ENCODE results near the gene HAPLN2.
A peak's percentile ranks its signal among the peaks of the same experiment; 100 is the strongest.

Gene HAPLN2

DNA sequence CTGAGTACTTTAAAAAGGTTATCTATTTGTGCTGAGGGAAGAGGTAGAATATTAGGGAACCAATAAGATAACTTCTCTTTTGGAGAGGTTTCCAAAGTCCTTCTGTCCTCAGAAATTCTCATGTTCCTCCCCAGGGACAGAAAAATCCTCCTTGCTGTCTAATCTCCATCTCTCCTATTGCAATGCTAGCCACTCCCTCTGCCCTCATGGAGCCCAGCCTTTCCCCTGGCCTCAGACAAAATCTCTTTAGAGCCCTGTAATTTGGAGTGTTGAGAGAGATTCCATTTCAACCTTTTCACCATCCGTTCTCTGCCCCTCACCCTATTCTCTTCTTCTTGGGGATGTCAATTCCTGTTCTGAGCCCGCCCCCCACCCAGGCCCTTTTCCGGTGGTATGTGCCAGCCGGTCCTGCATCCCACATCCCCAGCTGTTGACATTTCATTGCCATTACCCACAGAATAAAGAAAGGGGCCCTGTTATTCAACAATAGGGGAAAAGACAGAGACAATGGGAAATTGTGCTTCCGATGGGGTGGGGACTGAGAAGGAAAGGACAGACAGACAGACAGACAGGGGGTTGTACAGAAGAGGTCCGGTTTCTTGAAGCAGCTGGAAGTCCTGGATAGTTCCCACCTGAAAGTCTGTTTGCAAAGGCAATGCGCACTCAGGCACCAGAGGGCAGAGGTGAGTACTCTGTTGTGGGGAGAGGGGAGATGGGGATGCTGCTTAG lies at the start of gene HAPLN2:
TSS of gene HAPLN2 (plus strand) at position 563 of the 729 bp plus-strand sequence. CDS start 4,076 bp downstream, outside the sequence.
- H3K9me3 Mint-ChIP-seq, result no peaks in the 10 kb centered on the region
- no peaks in the 10 kb centered on the region for H3K36me3 Mint-ChIP-seq (ENCODE audit: low read depth)
- no peak within 1 kb of the TSS for H3K4me3 Mint-ChIP-seq
- H3K4me1 Mint-ChIP-seq (ENCODE audit: low read depth), result no peaks in the 10 kb centered on the region
- DNase-seq, result no peak
- peaks cover 75% of the 10 kb centered on the region for H3K27me3 Mint-ChIP-seq
- H3K27ac Mint-ChIP-seq, result no peak within 1 kb of the TSS

GRCh38 chr1:156571261-156571852 lies 47.9 kb upstream of the HAPLN2 start:
- Mint-ChIP-seq H3K9me3 (no peaks in the 10 kb centered on the region), H3K27me3 (peaks cover 36% of the 10 kb centered on the region), H3K36me3 (ENCODE audit: low read depth) (peaks cover 5% of the 10 kb centered on the region), H3K4me1 (ENCODE audit: low read depth) (peaks cover 20% of the 10 kb centered on the region), H3K27ac (no peak overlapping the region), H3K4me3 (peak overlapping the region; percentile 89)
- no peak for DNase-seq

GRCh38 chr1:156571919-156572662 lies 47.1 kb upstream of the HAPLN2 start, which contains the start of gene IQGAP3:
Gene IQGAP3 (minus strand): TSS chr1:156572565. CDS start chr1:156572529, 36 bp downstream.
- H3K27me3 Mint-ChIP-seq, result peaks cover 36% of the 10 kb centered on the region
- peaks cover 5% of the 10 kb centered on the region for H3K36me3 Mint-ChIP-seq (ENCODE audit: low read depth)
- H3K4me1 Mint-ChIP-seq (ENCODE audit: low read depth), result peaks cover 20% of the 10 kb centered on the region
- H3K9me3 Mint-ChIP-seq, result no peaks in the 10 kb centered on the region
- DNase-seq, result peak; percentile 78
- H3K27ac Mint-ChIP-seq, result peak within 1 kb of the TSS; percentile 79
- H3K4me3 Mint-ChIP-seq, result peak within 1 kb of the TSS; percentile 89

GRCh38 chr1:156572663-156573018 lies 46.6 kb upstream of the HAPLN2 start:
- Mint-ChIP-seq H3K9me3 (no peaks in the 10 kb centered on the region), H3K4me3 (peak overlapping the region; percentile 89), H3K36me3 (ENCODE audit: low read depth) (peaks cover 5% of the 10 kb centered on the region), H3K4me1 (ENCODE audit: low read depth) (peaks cover 20% of the 10 kb centered on the region), H3K27ac (peak overlapping the region; percentile 79), H3K27me3 (peaks cover 36% of the 10 kb centered on the region)
- DNase-seq, result no peak

DNA sequence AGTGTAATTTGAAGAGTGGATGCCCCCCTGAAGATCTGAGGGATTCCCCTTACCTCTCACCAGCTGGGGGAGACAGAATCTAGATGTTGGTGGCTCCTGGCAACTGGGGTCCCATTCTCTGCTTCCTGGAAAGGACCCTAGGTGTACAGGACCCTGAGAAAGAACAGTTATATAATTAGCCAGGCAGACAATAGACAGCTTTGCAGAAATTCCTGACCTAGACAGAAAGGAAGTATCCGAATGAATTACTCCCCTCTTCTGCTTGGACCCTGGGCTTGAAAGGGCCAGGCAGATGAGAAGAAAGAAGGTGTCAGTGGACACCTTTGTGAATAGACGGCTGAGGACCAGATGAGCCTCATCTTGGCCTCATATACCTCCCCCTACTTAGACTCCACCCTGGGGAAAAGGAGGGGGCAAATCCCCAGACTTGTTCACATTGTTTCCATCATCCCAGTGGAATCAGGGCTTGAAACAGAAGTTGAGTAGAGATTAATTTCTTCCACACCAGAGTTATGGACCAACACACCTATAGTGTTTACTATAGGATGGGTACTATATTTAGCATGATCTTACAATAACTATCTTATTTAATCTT lies 45.1 kb upstream of the HAPLN2 start:
- Mint-ChIP-seq H3K27me3 (peaks cover 36% of the 10 kb centered on the region), H3K36me3 (ENCODE audit: low read depth) (peaks cover 5% of the 10 kb centered on the region), H3K4me3 (no peak overlapping the region), H3K9me3 (no peaks in the 10 kb centered on the region), H3K27ac (no peak overlapping the region), H3K4me1 (ENCODE audit: low read depth) (peaks cover 20% of the 10 kb centered on the region)
- DNase-seq, result no peak

DNA sequence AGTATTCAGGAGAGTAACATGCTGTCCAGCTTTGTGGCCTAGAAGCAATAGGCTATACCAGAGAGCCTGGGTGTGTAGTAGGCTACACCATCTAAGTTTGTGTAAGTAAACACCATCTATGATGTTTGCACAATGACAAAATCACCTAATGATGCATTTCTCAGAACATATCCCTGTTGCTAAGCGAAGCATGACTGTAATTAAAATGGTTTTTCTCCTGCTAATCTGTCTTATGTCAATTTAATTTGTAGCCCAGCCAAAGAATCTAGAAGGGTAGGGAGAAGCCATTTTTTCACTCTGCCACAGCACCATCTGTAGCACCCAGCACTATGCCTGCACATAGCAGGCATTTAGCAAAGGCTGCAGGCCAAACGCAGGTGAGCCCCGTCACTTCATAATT lies 41.7 kb upstream of the HAPLN2 start:
- no peak for DNase-seq
- H3K36me3 Mint-ChIP-seq (ENCODE audit: low read depth), result peaks cover 6% of the 10 kb centered on the region
- peaks cover 12% of the 10 kb centered on the region for H3K4me1 Mint-ChIP-seq (ENCODE audit: low read depth)
- H3K27ac Mint-ChIP-seq, result no peak overlapping the region
- no peak overlapping the region for H3K4me3 Mint-ChIP-seq
- peaks cover 16% of the 10 kb centered on the region for H3K27me3 Mint-ChIP-seq
- H3K9me3 Mint-ChIP-seq, result no peaks in the 10 kb centered on the region

DNA sequence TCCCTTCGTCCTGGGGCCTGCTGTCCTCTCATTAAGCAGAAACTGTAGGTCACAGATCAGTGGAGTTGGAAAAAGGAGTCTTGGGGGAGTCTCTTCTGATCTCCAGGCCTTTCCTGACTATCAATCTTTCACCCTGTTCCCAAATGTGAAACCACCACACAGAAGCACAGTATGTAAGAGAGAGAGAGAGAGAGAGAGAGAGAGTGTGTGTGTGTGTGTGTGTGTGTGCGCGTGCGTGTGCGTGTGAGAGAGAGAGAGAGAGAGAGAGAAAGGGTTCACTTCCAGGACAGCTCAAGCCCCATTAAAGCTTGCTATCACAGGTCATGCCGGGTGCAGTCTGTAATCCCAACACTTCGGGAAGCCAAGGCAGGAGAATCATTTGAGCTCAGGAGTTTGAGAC lies 41.2 kb upstream of the HAPLN2 start:
- peaks cover 15% of the 10 kb centered on the region for H3K4me1 Mint-ChIP-seq (ENCODE audit: low read depth)
- H3K27me3 Mint-ChIP-seq, result peaks cover 10% of the 10 kb centered on the region
- no peak overlapping the region for H3K4me3 Mint-ChIP-seq
- no peaks in the 10 kb centered on the region for H3K9me3 Mint-ChIP-seq
- no peak for DNase-seq
- H3K36me3 Mint-ChIP-seq (ENCODE audit: low read depth), result peaks cover 7% of the 10 kb centered on the region
- H3K27ac Mint-ChIP-seq, result no peak overlapping the region

- no peaks in the 10 kb centered on the region for H3K9me3 Mint-ChIP-seq
- H3K4me3 Mint-ChIP-seq, result no peak within 1 kb of the TSS
- no peak for DNase-seq
- H3K4me1 Mint-ChIP-seq (ENCODE audit: low read depth), result peaks cover 26% of the 10 kb centered on the region
- H3K36me3 Mint-ChIP-seq (ENCODE audit: low read depth), result peaks cover 11% of the 10 kb centered on the region
- no peak within 1 kb of the TSS for H3K27ac Mint-ChIP-seq
- H3K27me3 Mint-ChIP-seq, result no peaks in the 10 kb centered on the region
Measured at GRCh38 chr1:156579472-156579871, 39.7 kb upstream of the HAPLN2 start, which contains the start of gene TTC24. Gene TTC24 (plus strand): TSS chr1:156579723. CDS start chr1:156581365, 1,642 bp downstream.

DNA sequence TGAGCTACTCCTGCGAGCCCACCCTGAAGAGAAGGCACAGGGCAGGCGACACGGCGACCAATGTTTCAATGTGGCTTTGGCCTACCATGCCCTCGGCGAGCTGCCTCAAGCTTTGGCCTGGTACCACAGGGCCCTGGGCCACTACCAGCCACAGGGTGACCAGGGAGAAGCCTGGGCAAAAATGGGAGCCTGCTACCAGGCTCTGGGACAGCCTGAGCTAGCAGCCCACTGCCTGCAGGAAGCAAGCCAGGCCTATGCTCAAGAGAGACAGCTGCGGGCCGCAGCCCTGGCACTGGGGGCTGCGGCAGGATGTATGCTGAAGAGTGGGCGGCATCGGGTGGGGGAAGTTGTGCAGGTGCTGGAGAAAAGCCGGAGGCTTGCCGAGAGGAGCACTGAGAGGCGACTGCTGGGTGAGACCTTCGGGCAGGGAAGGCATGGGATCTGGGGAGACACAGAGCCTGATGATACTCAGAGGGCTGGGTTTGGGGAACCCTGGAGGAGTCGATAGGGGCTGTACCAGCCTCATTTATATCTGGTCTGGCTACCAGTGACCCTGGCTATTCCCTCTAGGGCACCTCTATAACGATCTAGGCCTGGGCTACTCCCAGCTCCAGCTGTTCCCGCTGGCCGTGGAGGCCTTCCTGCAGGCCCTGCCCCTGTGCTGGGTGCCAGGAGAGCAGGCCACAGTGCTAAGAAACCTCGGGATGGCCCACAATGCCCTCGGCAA lies 37.4 kb upstream of the HAPLN2 start:
- Mint-ChIP-seq H3K9me3 (no peaks in the 10 kb centered on the region), H3K27ac (peak overlapping the region; percentile 90), H3K4me3 (peak overlapping the region; percentile 83), H3K4me1 (ENCODE audit: low read depth) (peaks cover 26% of the 10 kb centered on the region), H3K27me3 (no peaks in the 10 kb centered on the region), H3K36me3 (ENCODE audit: low read depth) (peaks cover 18% of the 10 kb centered on the region)
- peak; percentile 74 for DNase-seq

DNA sequence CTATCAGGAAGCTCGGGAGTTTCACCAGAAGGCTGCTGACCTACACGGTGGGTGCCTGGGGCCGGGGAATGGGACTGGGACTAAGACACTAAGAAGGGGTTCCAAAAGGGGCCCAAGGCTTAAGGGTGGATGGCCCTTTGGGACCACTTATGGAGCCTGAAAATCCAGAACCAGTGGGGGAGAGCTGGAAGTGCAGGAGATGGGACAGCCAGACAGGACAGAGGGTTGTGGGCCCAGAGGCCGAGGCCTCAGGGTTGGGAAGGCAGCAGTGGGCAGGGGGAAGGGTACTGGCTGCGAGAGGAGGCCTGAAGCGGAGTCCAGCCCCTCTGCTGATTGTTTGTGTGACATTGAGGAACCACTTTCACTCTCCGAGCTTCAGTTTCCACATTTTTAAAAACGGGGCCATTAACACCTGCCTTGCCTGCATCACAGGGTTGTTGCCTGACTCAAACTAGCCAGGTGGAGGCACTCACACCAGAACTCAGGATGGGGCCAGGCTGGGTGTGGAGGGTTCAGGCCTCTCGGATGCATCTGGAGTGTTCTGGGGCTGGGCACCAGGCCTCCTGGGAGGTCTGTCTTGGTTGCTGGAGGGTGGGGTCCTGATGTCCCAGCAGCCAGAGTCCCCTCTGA lies 36.7 kb upstream of the HAPLN2 start:
- peak; percentile 60 for DNase-seq
- Mint-ChIP-seq H3K27me3 (no peaks in the 10 kb centered on the region), H3K9me3 (no peaks in the 10 kb centered on the region), H3K36me3 (ENCODE audit: low read depth) (peaks cover 18% of the 10 kb centered on the region), H3K4me1 (ENCODE audit: low read depth) (peaks cover 26% of the 10 kb centered on the region), H3K4me3 (peak overlapping the region; percentile 83), H3K27ac (peak overlapping the region; percentile 90)

DNA sequence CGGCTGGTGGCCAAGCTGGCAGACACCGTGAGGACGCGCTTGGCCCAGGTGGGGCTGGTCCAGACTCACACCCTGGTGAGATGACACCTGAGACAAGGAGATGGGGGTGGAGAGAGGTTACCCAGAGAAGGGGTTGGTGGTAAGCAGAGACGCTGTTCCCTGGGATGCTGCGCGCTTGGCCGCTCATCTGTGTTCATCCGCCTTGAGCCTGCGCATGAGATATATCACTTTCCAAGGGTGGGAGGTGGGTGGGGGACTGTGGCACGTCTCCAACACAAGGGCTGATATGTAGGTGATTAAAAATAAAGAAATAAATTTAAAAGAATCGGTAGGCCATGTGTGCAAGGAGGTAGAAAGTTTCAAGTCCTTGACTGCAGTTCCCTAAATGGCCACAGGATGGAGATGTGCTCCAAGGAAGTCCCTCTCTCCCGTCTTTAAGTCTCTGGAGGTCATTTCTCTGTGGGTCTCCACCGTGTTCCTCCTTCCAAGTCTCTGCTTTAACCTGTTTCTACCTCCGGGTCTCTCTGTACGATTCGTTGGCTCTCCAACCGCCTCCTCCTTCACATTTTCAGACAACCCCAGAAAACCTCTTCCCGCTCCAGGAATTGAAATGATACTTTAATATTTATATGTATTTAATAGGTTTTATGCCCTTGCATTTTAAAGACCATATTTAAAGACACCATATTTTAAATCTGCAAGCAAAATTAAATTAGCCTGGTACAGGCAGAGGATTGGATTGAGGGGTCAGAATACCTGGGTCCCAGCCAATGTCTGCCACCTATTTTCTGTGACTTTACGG lies 35.2 kb upstream of the HAPLN2 start:
- no peaks in the 10 kb centered on the region for H3K27me3 Mint-ChIP-seq
- H3K9me3 Mint-ChIP-seq, result no peaks in the 10 kb centered on the region
- DNase-seq, result peak; percentile 63
- peak overlapping the region; percentile 83 for H3K4me3 Mint-ChIP-seq
- H3K36me3 Mint-ChIP-seq (ENCODE audit: low read depth), result peaks cover 18% of the 10 kb centered on the region
- H3K4me1 Mint-ChIP-seq (ENCODE audit: low read depth), result peaks cover 26% of the 10 kb centered on the region
- H3K27ac Mint-ChIP-seq, result peak overlapping the region; percentile 90

DNA sequence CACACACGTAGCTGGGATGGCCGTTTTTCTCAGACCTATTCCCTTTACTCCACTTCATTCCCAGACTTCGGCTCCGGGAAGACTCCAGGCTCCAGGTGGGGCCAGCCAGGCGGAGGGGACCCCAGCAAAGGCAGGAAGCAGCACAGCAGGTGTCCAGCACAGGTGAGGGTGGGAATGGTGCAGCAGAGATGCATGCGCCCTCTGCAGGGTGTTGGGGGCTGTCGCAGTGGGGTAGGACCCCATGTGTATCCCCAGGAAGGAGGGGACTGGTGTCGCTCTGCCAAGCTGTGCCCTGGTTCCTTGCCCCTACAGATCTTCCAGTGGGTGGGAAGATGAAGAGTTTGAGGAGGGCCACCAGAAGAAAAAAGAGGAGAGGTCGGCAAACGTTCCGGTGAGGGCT lies 34.4 kb upstream of the HAPLN2 start:
- peaks cover 26% of the 10 kb centered on the region for H3K4me1 Mint-ChIP-seq (ENCODE audit: low read depth)
- no peak for DNase-seq
- no peak overlapping the region for H3K4me3 Mint-ChIP-seq
- no peaks in the 10 kb centered on the region for H3K9me3 Mint-ChIP-seq
- peaks cover 18% of the 10 kb centered on the region for H3K36me3 Mint-ChIP-seq (ENCODE audit: low read depth)
- H3K27ac Mint-ChIP-seq, result no peak overlapping the region
- H3K27me3 Mint-ChIP-seq, result no peaks in the 10 kb centered on the region

DNA sequence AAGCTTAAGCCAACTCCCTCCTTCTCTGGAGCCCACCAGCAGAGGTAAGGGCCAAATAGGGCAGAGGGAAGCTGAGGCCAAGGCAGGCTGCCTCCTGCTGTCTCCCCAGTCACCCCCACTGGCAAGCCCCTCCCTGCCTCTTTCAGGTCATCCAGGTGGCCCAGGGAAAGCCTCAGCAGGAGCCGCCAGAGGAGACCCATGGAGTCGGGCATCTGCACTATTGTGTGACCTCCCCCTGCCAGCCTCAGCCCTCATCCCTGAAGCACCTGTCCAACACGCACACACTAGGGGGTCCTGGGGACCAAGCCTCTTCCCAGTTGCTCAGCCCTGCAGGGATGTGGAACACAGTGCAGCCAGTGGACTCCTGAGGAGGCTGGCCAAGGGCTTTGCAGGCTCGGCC lies 32.9 kb upstream of the HAPLN2 start:
- Mint-ChIP-seq H3K36me3 (ENCODE audit: low read depth) (peaks cover 18% of the 10 kb centered on the region), H3K27ac (peak overlapping the region; percentile 29), H3K4me3 (no peak overlapping the region), H3K4me1 (ENCODE audit: low read depth) (peaks cover 32% of the 10 kb centered on the region), H3K27me3 (no peaks in the 10 kb centered on the region), H3K9me3 (no peaks in the 10 kb centered on the region)
- no peak for DNase-seq
